ENCODE measurements around the gene QTRT2.

The QTRT2 gene

DNA sequence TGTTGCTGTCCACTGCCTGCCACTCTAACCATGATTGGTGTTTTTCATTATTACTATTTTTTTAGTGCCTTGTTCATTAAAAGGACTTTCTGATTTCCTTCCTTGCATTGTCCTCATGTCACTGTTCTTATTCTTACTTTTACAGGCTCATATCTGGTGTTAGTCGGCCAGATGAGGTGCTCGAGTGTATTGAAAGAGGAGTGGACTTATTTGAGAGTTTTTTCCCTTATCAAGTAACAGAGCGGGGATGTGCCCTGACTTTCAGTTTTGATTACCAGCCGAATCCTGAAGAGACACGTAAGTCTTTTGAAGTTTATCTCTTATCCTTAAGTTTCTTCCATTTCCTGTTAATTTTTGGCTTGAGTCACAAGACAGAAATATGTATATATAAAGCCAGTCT lies 23.2 kb downstream of the QTRT2 start:
- no peak for DNase-seq

DNA sequence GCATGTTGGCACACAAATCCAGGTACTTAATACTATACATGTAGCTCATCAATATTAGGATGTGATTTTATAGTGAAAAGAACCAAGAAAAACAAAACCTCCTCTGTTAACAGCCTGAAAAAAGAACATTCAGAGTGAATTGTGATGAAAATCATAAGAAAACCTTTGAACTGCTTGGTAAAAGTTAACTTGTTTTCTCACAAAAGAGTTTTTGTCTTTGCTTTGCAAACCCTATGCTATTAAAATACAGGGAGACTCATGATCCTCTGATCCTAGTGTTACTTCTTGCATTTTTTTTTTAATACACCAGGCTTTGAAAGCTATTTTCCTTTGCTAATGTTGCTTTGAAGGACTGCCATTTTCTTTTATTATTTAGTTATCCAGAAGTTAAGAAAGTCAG lies 23.7 kb downstream of the QTRT2 start:
- no peak for DNase-seq

DNA sequence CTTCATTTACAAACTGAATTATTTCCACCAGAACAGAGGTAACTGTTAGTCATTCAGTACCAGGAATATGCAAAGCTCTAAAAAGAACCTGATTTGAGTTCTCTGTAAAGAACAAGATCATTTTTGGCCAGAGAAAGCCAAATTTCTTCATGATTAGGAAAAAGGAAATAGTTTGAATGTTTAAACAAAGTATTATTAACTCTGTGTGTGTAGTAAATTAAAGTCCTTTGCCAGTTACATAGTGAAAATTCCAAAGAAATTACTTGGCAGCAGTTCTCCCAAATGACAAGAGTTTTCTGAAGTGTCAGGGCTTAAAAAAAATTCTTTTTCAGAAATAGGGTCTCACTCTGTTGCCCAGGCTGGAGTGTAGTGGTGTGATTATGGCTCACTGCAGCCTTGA lies 24.5 kb downstream of the QTRT2 start:
- DNase-seq, result no peak

DNA sequence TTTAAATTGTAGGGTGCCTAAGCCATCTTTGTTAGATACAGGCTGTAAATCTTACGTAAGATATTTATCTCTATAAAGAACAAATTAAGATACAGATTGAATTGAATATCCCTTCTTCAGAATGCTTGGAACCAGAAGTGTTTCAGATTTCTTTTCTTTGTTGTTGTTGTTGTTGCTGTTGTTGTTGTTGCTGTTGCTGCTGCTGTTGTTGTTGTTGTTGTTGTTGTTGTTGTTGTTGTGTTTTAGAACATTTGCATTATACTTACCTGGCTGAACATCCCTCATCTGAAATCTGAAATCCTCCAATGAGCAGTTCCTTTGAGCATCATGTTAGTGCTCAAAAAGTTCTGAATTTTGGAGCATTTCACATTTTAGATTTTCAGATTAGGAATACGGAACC lies 26.6 kb downstream of the QTRT2 start:
- no peak for DNase-seq

GRCh38 chr3:114086356-114086755 lies 29.8 kb downstream of the QTRT2 start:
- no peak for DNase-seq

DNA sequence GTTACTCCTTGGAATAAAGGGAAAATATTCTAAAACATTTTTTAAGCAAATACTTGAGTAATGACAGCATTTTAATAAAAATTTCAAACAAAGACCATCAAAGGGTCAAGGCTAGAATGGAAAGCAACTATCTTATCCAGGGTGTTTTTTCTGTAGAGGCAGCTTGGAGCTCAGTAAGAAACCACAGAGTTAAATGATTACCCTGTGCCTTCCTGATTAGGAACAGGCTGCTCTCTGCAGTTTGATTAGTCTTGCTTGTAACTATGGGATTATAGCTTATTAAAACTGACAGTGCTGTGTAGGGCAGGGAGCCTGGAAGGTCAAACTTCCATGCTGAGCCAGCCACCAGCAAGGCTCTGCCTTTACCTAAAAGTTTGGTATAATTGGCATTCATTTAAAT lies 33.1 kb downstream of the QTRT2 start:
- DNase-seq, result no peak

- DNase-seq, result no peak
Measured at GRCh38 chr3:114092151-114093015, 35.8 kb downstream of the QTRT2 start.

- DNase-seq, result no peak
Measured at GRCh38 chr3:114093016-114093380, 36.5 kb downstream of the QTRT2 start.

GRCh38 chr3:114093596-114093995 lies 37.1 kb downstream of the QTRT2 start:
- no peak for DNase-seq

DNA sequence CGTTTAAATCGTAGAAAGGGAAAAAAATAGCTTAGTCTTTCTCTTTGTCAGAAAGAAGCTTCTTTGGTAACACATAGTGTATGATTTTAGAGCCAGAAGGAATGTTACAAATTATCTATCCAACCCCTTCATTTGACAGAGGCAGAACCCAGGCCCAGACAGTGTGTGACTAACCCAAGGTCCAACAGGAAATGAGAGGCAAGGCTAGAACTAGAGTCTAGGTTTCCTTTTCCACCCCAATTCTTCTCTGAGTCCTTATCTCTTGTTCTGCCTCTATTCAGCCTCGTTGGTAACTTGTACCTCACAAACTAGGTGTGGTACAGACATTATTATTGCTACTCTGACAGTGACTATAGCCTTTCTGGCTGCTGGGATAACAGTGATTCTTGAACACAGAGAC lies 39.3 kb downstream of the QTRT2 start:
- no peak for DNase-seq

DNA sequence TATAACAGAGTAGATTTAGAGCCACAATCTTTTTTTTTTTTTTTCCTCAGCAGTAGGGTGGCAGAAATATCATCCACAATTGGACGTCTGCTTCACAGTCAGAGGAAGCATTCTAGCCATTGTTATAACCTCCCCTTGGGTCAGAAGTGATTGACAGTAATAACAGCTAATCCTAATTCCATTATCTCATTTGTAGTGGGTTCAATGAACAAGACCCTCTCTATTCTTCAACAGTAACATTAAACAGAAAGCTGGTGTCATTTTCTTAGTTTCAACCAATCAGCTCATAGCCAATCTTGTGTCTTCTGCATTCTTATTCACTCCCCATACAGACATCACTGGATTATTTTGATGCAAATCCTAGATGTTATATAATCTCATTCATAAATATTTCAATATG lies 44.6 kb downstream of the QTRT2 start:
- no peak for DNase-seq

DNA sequence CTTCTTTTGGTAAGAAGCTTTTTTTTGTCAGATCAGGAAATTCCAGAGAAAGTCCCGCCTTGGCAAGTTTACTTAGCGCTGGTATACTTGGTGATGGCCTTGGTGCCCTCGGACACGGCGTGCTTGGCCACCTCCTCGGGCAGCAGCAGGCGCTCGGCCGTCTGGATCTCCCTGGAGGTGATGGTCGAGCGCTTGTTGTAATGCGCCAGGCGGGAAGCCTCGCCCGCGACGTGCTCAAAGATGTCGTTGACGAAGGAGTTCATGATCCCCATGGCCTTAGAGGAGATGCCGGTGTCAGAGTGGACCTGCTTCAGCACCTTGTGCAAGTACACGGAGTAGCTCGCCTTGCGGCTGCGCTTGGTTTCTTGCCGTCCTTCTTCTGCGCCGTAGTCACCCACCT lies 46.6 kb downstream of the QTRT2 start:
- DNase-seq, result no peak

DNA sequence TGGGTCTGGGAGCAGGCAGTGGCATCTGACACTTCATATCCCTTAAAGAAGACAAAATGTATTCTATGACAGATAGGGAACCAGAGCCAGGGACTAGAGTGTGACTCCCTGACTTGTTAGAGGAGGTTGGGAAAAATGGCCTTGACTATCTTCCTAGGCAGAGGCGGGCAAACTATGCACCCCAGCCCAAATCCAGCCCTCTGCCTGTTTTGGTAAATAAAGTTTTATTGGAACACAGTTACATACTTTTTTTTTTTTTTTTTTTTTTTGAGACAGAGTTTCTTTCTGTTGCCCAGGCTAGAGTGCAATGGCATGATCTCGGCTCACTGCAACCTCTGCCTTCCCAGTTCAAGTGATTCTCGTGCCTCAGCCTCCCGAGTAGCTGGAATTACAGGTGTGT lies 47.3 kb downstream of the QTRT2 start:
- DNase-seq, result no peak

DNA sequence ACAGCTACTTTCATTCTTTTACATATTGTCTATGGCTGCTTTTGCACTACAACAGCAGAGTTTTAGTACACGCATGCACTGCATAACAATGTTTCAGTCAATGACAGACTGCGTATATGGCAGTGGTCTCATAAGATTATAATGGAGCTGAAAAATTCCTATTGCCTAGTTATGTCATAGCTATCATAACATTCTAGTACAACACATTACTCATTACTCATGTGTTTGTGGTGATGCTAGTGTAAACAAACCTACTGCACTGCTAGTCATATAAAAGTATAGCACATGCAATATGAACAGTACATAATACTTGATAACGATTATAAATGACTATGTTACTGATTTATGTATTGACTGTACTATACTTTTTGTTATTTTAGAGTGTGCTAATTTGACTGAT lies 47.9 kb downstream of the QTRT2 start:
- DNase-seq, result no peak

- DNase-seq, result no peak
Measured at GRCh38 chr3:114108137-114108536, 51.6 kb downstream of the QTRT2 start.

- no peak for DNase-seq
Measured at GRCh38 chr3:114110439-114110838, 53.9 kb downstream of the QTRT2 start.

DNA sequence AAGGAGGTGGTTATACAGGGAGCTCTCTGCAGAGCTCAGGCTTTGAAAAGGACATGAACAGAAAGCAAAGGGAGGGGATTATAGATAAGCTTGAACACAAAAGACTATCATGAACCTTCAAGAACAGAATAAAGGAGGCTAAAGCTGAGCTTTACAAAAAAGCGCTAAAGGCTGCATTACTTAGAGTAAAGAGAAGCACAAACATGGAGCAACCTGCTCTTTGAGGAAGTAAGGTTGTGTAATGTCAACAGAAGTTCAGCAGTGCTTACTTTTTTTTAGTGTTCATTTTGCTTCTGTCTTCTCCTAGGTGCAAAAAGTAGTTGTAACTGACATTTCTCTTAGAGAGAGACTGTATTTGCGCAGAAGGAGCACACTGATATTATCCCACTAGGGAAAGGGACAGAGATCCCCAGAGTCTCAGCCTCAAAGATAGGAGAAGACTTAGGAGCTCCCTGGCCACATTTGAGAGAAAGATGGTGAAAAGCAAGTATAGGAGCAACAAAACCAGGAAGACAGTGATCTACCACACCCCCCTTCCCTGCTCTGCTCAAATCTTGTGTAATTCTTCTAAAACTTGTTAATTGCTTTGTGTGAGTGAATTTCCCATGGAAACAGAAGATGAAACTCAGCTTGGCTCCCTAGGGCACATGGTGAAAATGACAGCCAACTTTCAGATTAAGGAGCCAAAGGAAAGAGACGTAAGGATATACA lies 54.7 kb downstream of the QTRT2 start:
- DNase-seq, result no peak

DNA sequence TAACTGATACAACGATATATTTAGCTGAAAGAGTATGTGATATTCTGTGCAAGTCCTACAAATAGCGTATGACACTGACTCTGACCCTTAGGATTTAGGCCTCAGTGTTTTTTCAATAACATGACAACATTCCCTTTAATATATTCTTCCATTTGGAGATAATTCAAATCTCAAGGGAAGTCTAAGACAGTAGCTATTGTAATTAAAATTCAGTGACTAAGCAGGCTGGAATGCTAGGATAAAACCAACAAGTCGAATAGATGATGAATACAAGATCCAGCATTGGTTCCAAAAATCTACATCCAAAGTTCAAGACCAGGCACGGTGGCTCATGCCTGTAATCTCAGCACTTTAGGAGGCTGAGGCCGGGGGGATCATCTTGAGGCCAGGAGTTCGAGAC lies 56.2 kb downstream of the QTRT2 start:
- no peak for DNase-seq

DNA sequence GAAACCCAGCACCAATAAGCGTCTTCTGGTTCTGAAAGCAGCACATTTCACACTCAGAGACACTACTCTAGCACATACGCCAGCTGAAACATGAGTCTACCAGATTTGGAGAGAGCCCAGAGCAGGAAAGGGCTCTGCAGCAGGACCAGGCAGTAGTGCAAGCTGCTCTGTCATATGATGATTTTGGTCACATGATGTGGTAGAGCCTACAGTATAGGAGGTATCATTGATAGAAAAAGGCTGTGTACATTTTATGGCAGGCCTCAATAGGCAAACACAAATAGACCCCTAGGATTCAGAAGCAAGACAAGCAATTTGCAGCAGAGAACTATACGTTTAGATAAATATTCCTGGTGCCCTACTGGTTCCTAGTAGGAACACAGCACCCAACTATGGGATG lies 58.2 kb downstream of the QTRT2 start:
- DNase-seq, result no peak

DNA sequence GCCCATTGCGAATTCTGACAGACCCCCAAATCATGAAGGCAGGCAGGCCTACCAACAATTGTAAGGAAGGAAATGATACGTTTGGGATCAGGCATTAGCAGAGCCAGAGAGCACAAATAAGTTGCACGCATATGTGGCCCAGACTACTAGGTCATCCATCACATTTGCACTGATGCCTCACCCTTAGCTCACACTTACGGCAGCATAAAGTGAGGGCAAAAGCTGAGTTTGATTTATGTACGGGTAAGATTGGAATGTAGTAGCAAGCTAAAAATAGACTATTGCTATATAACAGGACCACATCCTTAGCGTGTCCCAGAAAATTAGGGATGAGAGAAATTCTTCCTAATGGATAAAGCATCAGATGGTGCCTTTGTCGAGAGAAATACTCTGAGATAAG lies 58.6 kb downstream of the QTRT2 start:
- DNase-seq, result no peak

DNA sequence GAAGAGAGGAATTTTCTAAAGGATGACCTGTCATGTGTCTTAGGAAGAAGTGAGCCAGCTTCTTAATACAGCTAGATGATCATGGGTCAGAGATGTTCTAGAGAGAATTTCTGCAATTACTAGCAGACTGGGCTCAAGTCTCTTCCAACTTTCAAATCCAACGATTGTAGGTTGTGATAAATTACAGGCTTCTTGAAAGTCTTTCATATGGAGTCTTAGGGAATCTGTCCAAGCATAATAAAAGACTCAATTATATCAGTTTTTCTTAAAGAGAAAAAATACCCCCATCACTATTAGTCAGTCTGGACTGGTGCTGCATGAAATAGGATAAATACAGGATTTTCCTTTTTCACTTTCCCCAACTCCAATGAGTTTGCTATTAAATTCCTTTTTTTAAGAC lies 63.2 kb downstream of the QTRT2 start:
- DNase-seq, result no peak

- DNase-seq, result no peak
Measured at GRCh38 chr3:114120211-114120610, 63.7 kb downstream of the QTRT2 start.

DNA sequence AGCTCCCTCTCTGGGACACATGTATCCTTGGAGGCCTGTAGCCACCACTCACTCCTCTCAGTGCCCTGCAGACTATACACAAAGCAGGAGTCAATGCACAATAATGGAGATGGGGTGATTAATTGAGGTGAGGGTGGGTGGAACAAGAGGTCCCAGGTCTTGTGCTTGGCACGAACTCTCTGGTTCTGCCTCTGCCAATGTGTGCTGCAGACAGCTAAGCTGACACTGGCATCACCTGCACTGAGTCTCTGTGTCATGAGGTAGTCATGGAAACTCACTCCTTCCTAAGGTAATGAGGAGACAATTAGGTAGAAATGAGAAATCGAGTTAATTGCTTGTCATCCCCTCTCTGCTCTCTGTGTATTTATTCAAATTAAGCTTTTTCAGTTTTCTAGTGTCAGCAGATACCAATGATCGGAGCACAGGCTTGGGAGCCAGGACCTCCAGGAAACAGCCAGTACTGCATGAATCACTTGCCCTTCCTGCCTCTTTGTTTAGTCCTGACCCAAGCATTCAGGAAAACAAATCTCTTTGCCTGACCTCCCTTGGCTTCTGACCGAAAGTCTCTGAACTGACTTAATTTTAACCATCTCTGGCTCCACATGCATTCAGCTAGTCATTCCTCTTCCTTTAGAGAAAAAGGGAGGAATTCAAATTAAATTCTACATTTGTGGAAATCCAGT lies 65.6 kb downstream of the QTRT2 start:
- no peak for DNase-seq

DNA sequence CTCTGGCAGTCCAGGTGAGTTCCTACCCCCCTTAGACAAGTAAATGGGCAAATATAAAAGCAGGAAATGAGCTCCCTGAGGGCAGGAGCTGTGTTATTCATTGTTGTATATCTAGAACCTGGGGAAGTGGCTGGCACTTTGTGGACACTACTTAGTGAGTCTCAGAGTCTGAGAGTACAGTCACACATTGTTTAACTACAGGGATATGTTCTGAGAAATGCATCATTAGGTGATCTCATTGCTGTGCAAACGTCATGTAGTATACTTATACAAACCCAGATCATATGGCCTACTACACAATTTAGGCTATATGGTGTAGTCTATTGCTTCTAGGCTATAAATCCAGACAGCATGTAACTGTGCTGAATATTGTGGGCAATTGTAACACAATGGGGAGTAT lies 69.9 kb downstream of the QTRT2 start:
- no peak for DNase-seq

All from stimulated activated CD4-positive, alpha-beta T cell treated with anti-CD3 and anti-CD28 coated beads, Interleukin-2, amount 100 ng/mL, for 24 hours (primary cell).